ENCODE results near the gene SYT4.

- no peak for TF ChIP-seq CTCF (IDR thresholded peaks at IDR 0.05; ENCODE audit: extremely low read depth in 1 of 2, insufficient read depth in 1 of 2, low read depth in 1 of 2, low read length in 2 of 2)
- no peak for TF ChIP-seq EZH2 (IDR thresholded peaks at IDR 0.05; ENCODE audit: borderline replicate concordance, low read depth, low read length, severe bottlenecking)
- no peak for TF ChIP-seq POLR2A (IDR thresholded peaks at IDR 0.05; ENCODE audit: low read depth, low read length)
- no peak for TF ChIP-seq MYC (IDR thresholded peaks at IDR 0.05; ENCODE audit: low read depth, low read length)
- TF ChIP-seq JUN (IDR thresholded peaks at IDR 0.05; ENCODE audit: borderline replicate concordance, insufficient read depth, insufficient read length, low read depth) = no peak
- no peak for TF ChIP-seq POLR2AphosphoS5 (IDR thresholded peaks at IDR 0.05; ENCODE audit: insufficient read depth, low read depth, low read length)
- TF ChIP-seq MAX (IDR thresholded peaks at IDR 0.05; ENCODE audit: insufficient read depth, insufficient read length) = no peak
Observed at GRCh38 chr18:43312891-43313290, 35.6 kb upstream of the SYT4 start.
